HG02610 (cell line): Measurements from ENCODE around the gene SSU72.

Experiments
- ATAC-seq: cut with Tn5 transposase; IDR thresholded peaks from one replicate; pipeline ENCODE4 v1.9.1; 2021; ENCODE audit warnings: mild to moderate bottlenecking, moderate library complexity; ENCODE audit not compliant: unreplicated experiment

The SSU72 gene

DNA sequence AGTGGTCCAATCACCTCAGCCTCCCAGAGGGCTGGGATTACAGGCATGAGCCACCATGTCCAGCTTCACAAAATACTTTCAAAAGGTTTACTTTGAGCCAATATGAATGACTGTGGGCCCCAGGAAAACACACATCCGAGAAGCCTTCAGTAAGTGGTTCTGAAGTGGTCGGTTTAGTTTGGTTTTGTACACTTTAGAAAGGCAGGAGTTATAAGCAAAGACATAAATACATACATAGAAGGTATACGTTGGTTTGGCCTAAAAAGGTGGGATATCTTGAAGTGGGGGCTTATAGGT is 37.4 kb upstream of the SSU72 start:
- ATAC-seq, result no peak

DNA sequence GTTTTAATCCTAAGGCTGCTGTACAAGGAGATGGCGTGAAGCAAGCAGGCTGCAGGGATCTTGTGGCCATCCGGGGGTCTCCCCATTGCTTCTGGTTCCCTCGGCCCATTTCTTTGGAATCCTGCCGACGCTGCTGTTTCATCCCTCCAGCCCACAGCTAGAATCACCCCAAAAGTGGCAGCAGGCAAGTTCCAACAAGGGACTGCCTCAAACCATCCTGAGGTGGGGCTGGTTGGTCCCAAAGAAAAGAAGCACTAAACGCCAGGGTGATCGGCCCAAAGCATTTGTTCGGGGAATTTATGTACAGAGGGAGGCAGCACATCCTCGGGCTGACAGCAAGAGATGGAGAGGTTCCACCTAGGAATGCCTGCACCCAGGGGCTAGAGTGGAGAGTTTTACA is 36.1 kb upstream of the SSU72 start:
- no peak for ATAC-seq

DNA sequence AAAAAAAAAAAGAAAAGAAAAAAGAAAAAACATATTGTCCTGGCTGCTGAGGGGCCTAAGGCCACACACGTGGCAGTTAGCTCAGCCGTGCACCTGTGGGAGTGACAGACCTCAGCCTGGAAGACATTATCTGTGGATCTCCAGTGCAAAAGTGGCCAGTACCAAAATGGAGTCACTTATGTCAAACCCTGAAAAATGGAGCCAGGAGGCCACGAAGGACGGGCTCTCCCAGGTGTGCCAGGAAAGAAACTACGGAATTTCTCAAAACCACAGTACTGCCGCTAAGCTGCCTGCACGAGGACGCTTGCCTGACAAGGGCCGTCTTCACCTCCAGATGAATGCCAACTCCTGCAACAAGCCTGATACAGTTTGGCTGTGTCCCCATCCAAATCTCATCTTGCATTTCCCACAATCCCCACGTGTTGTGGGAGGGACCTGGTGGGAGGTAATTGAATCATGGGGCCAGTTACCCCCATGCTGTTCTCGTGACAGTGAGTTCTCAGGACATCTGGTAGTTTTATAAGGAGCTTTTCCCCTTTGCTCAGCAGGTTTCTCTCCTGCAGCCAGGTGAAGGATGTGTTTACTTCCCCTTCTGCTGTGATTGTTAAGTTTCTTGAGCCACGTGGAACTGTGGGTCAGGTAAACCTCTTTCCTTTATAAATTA is 35.3 kb upstream of the SSU72 start:
- ATAC-seq, result no peak

DNA sequence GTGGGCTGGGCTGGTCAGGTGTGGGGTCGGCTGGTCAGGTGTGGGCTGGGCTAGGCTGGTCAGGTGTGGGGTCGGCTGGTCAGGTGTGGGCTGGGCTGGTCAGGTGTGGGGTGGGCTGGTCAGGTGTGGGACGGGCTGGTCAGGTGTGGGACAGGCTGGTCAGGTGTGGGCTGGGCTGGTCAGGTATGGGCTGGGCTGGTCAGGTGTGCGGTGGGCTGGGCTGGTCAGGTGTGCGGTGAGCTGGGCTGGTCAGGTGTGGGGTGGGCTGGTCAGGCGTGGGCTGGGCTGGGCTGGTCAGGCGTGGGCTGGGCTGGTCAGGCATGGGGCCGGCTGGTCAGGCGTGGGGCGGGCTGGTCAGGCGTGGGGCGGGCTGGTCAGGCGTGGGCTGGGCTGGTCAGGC is 31.6 kb upstream of the SSU72 start:
- no peak for ATAC-seq

DNA sequence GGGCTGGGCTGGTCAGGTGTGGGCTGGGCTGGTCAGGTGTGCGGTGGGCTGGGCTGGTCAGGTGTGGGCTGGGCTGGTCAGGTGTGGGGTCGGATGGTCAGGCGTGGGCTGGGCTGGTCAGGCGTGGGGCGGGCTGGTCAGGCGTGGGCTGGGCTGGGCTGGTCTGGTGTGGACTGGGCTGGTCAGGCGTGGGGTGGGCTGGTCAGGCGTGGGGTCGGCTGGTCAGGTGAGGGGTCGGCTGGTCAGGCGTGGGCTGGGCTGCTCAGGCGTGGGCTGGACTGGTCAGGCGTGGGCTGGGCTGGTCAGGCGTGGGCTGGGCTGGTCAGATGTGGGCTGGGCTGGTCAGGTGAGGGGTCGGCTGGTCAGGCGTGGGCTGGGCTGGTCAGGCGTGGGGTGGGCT is 31.1 kb upstream of the SSU72 start:
- no peak for ATAC-seq

DNA sequence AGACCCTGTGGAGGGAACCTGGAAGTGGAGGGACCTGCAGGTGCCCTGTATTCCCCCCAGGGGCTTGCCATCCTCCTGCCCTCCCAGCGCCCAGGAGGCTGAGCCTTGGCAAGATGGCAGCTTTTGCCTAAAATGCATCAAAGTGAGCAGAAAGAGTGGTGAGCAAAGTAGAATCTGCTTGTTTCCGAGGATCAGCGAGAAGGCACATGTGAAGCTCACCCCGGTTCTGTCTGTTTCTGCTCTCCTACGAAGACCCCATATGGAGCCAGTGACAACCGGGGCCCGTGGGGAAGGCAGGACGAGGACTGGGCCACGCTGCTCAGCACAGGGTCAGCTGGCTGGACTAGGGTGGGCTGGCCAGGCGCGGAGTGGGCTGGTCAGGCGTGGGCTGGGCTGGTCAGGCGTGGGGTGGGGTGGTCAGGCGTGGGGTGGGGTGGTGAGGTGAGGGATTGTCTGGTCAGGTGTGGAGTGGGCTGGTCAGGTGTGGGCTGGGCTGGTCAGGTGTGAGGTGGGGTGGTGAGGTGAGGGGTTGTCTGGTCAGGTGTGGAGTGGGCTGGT is 30.4 kb upstream of the SSU72 start:
- ATAC-seq, result no peak

DNA sequence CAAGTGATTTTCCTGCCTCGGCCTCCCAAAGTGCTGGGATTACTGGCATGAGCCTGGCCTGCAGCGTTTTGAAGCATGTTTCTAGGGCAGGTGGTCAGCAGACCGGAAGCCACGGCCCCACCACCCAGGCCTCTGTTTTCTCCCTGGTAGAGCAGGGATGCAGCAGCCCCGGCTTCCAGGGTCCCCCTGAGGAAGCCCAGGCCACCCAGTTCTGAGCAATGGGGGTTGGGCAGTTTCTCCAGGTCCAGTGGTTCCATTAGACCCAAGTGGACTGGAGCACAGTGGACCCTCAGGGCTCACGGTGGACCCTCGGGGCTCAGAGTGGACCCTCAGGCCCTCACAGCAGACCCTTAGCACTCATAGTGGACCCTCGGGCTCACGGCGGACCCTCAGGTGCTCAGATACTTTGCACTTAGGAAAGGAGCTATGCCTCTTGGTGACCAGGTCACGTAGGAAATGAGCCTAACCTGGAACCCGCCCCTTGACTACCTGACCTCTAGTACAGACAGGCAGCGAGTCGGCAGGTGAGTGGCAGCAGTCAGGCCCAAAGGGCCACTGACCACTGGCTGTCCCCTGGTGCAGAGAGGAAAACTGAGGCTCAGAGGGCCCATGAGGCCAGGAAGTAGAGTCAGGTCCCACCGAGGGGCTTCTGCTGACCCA is 29.8 kb upstream of the SSU72 start:
- no peak for ATAC-seq

DNA sequence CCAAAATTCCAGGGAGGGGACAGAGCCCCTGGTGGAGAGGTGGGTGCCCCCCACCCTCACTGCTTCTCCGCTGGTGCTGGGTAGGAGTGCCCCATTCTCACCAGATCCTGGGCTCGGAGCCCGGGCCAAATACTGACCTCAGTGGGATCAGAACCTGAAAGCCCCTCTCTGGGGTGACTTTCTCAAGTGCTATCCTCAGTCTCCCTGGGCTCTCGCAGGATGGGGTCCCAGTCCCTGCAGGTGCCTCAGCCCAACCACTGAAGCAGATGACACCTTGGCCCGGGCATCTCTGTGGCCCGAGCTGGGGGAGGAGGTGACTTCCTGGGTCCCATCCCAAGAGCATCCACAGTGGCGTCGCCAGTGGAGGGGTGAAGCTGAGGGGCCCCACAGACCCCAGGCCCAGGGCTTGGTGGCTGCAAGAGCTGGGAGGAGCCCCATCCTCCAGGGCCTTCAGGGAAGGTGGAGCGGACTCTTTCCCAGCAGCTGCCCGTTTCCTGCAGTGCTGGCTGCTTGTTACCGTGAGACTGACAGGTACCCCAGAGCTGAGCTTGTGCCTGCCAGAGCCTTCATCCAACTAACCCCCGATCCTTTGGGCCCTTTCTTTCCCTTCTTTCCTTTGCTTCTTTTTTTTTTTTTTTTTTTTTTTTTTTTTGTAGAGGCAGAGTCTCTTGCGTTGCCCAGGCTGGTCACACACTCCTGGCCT is 29.2 kb upstream of the SSU72 start:
- no peak for ATAC-seq

DNA sequence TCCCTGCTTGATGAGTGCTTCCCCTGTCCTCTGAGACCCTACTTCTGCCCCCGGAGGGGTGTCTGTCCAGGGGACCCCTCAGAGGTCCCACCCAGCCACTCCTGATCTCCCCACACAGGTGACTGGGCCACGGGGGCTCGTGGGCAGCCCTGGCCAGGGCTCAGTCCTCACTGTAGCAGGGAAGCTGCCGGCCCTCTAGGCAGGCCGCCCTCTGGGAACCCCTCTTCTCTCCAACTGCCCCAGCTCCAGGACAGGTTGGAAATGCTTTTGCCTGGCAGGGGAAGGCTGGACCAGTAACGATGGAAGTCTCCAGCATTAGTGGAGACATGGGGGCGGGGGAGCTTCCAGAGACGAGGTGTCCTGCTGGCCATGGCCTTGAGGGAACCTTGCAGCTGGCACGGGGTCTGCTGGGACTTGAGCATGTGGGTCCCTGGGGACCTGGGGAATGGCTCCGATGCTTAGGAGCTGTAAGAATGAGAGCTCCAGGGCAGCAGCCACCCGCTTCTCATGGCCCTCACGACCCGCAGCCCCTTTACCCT is 28.4 kb upstream of the SSU72 start:
- no peak for ATAC-seq

DNA sequence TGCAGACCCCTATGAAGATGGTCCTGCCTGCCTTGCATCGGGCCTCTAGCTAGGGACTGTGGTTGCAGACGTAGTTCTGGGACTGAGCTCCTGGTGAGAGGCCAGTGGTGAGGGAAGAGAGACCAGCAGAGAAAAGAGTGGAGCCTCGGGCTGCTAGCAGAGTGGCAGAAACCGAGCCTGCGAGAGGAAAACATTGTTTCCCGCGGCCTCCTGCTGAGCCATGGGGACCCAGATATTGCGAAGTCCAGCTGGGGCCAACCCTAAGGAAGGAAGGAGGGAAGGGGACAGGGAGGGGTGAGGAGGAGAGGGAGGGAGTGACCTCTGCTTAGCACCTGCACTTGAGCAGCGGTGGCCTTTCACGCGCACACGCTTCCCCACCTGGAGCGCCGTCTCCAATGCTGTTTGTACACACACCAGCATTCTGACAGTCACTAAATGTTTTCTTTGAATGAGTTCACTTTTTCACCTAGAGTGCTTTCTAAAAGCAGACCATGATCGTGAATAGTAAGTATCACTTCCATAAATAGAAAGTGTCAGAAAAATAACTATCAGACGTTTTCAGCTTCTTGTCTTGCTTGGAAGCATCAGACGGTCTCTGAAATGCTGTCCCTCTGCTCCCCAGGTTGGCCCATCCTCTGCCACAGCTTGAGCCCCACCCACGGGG is 27.8 kb upstream of the SSU72 start:
- no peak for ATAC-seq

DNA sequence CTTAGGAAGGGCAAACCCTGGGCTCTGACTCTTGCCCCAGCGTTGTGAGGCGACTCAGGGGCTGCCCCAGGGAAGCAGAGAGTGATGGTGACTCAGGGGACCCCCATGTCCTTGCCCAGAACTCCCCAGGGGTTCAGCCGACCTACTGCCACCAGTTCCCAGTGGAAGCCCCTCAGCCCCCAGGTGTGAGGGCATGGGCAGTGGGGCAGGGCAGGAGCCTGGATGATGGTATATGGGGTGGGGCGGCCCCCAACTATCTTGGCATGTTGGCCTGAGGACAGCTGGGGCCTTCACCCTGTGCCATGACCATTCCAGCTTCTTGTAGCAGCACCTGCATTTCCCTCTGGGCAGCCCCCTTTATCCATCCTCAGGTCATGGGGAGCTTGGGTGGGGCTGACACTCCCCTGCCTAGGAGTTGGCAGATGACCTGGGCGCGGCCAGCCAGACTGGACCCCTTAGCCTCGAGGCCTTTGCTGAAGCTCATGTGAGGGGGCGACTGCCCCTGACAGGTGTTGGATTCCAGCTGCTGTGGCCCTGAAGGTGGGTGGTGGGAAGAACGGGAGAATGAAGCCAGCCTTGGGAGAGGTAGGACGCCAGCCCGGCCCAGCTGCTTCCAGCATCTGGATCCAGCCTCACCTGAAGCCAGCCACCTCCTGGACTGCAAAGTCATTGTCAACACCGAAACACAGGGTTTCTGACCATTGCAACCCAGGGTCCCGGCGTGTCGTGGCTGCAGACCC is 27.1 kb upstream of the SSU72 start:
- ATAC-seq, result no peak

DNA sequence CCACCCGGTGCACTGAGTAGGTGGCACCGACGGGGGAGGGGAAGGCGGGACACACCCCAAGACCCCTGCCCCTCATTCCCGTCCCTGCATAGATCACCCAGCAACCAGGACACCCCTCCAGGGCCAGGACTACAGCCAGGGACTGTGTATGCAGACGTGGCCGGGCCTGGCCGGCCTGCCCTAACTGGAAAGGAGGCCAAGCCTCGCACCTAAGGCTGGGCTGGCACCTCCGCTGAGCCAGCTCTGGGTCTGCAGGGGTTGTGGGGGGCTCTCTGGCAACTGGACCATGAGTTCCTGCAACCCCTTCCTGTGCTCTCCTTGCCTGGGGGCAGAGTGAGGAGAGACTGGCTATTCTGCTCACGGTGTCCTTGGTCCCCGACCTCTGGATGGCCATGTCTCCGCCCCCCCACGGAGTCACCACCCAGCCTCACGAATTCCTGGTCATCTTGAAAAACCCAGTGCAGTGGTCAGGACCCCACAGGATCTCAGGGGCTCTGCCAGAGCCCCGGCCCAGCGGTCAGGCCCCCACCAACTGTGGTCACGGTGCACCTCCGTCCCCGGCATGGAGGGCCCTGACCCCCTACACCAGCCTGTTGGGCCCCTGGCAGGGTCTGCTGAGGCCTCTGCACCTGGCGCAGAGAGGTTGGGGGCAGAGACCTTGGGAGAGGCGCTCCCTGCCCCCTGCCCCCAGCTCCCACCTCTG is 26.3 kb upstream of the SSU72 start:
- no peak for ATAC-seq

DNA sequence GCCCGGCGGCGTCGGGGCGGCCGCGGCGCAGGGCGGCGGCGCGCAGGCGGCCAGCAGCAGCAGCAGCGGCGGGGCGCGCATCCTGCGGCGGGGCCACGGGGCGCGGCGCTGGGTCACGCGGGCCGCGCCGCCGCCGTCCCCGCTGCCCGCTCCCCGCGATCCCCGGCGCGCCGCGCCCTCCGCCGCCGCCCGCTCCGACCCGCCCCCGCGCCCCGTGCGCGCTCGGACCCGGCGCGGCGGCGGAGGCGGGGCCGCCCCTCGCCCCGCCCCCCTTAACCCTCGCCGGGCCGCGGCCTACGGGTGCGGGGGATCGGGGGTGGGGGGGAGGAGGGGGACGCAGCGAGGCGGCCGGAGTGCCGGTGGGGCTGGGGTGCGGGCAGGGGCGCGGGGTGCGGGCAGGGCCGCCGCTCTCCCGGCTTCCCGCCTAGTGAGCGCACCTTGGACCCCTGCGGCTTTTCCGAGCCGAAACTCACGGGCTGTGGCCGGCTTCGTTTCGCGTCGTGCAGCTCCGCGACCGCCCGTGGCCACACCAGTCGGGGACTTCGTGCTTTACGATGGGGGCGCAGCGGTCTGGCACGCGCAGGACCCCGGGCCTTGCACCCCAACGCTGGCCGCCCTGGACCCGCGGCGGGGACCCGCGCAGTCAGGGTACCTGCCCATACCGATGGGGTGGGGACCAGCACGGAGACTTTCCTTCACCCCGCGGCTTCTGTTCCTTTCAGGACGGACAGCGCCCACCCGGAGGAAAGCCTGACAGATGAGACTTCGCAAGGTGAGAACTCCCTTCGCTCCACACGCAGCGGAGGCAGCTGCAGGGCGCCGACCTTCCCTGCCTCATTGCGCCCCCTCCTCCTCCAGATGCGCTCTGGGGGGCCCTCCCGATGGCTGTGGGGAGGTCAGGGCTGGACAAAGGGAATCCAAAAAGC is 25.5 kb upstream of the SSU72 start, which contains the start of gene FNDC10:
TSS of gene FNDC10 (minus strand) at position 201 of the 926 bp plus-strand sequence. CDS start at position 81, 120 bp downstream.
- ATAC-seq, result no peak

DNA sequence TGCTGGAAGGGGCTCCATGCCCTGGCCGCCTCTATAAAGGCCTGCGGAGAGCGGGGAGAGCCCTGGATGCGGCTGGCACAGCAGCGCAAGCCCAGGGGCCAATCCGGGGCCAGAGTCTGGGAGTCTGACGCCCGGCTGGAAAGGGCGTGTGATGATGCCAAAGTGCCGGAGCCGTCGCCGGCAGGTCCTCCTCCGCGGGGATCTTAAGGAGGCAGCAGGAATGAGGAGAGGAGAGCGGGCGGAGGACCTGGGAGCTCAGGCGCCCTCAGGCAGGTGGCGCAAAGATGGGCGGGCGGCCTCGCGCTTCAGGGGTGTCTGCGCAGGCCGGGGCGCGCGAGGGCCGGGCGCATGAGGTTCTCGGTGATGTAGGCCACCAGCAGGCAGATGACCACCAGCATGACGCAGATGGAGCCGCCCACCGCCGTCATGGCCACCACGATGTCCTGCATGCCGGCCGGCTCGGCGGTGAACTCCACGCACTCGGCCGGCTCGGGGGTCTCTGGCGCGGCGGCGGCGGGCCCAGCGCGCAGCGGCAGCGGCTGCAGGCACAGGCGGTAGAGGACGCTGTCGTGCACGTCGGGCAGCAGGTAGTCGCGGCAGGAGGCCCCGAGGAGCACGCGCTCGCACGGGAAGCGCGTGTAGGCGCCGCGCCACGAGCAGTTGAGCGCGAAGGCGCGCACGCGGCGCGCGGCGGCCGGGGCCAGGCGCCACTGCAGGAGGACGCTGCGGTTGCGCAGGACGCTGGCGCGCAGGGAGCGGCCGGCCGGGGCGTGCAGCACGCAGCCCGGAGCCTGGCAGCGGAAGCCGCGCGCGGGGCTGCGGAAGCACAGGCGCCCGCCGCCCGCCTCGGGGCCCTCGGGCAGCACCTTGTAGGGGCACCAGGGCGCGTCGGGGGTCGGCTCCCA is 24.6 kb upstream of the SSU72 start:
- no peak for ATAC-seq

DNA sequence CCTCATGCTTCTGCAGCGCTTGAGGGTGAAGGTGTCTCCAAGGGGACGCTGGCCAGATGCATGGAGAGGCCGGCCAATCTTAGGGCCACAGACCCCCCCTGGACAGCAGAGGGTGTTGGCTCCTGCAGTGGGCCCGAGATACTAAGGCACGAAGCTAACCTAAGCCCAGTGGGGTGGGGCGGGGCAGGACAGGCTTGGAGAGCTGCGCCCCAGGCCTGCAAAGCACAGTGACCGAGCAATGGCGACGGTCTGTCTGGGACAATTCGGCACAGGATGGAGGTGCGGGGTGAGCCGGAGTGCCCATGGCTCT is 24.0 kb upstream of the SSU72 start:
- ATAC-seq, result no peak

DNA sequence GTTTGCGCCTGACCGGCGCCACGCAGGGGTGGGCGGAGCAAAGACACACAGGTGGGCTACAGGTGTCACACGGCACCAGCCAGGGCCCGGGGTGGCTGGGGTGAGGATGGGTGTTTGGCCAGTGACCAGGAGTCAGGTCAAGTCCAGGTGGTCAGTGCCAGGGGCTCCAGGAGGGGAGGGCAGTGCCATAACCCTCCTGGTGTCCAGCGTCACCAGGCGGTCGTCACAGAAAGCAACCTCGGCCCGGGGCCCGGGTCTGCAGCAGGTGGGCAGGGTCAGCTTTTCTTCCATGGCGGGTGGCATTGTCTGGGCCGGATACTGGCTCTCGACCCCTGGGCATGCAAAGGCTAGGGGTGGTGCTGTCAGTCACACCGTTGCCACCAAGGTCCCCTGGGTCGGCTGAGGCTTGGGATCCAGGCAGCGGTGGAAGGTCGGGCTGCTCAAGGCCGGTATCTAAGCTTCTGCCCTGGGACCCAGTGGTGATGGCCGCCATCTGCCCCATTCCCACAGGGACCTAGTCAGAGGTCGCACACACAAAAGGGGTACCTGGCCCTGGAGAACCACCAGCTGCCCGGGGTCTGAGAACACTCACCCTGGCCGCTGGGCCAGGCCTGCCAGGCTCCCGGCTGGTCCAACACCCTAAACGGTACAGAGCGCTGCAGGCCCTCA is 23.5 kb upstream of the SSU72 start:
- ATAC-seq, result no peak

DNA sequence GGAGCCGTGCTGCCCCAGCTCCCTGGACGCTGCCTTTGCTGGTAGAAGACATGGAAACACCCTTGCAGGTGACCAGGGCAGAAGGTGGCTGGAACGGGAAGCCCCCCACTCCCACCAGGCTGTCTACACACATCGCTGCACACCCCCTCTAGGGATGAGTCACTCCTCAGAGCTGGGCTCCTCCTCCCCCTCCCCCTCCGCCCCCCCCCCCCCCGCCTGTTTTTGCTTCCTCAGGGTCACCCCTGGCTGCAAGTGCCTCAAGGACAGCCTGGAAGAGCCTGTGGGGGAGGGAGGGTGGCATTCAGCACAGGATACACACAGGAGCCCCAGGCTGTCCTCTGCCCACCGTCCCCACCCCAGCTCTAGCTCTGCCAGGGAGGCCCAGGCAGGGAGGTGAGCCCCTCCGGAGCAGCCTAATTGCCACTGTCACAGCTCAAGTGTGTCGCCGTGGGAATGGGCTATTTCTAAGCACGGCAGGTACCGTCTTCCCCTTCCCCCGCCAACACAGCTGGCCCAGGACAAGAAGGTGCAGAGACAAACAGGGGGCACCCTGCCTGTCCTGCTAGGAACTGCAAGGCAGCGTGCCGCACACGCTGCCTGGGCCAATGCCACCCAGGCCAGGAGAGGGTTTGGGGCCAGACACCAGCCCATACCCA is 22.7 kb upstream of the SSU72 start:
- no peak for ATAC-seq
